Stimulated activated CD4-positive, alpha-beta T cell treated with anti-CD3 and anti-CD28 coated beads, Interleukin-1b, Interleukin-23, amount 100 ng/mL, for 24 hours (primary cell): ENCODE measurements around the gene PPP1R12C.
"Not testable (repeated sequence)": the region's sequence is repeated elsewhere in the genome, so short reads cannot be mapped to it uniquely, and the experiment has no call there.

Source experiments
- DNase-seq, 4 experiments: peaks; one replicate each; pipeline ENCODE4 v3.0.0-alpha.2; 2020; ENCODE audit warnings: low read depth in 4 of 4, low spot score in 1 of 4

The PPP1R12C gene

GRCh38 chr19:55076321-55076720 is 41.1 kb downstream of the PPP1R12C start:
- DNase-seq = no peak

- no peak for DNase-seq
Measured at GRCh38 chr19:55075371-55075998, 42.0 kb downstream of the PPP1R12C start, which contains the start of gene EPS8L1. TSS of gene EPS8L1 (plus strand) at chr19:55075869. CDS start at chr19:55076445, 576 bp downstream.

- DNase-seq = no peak
Measured at GRCh38 chr19:55071913-55072312, 45.5 kb downstream of the PPP1R12C start.

GRCh38 chr19:55071129-55071502 is 46.3 kb downstream of the PPP1R12C start:
- DNase-seq = no peak

- DNase-seq = no peak
Measured at GRCh38 chr19:55070466-55071128, 46.8 kb downstream of the PPP1R12C start.

- DNase-seq = no peak
Measured at GRCh38 chr19:55069865-55070197, 47.6 kb downstream of the PPP1R12C start.

GRCh38 chr19:55068950-55069864 is 48.2 kb downstream of the PPP1R12C start:
- DNase-seq = no peak

- no peak for DNase-seq
Measured at GRCh38 chr19:55067869-55068268, 49.6 kb downstream of the PPP1R12C start.

GRCh38 chr19:55066107-55066709 is 51.2 kb downstream of the PPP1R12C start:
- DNase-seq = no peak

GRCh38 chr19:55065516-55065915 is 51.9 kb downstream of the PPP1R12C start:
- not testable (repeated sequence) for DNase-seq

GRCh38 chr19:55063492-55063843 is 54.0 kb downstream of the PPP1R12C start:
- no peak for DNase-seq

GRCh38 chr19:55062735-55063491 is 54.5 kb downstream of the PPP1R12C start, which contains the start of gene RDH13:
TSS of gene RDH13 (minus strand) at chr19:55063148. CDS start at chr19:55063032, 116 bp downstream.
- DNase-seq = peak; percentile 98 to 100 (median 99)

GRCh38 chr19:55060287-55060686 is 57.1 kb downstream of the PPP1R12C start:
- DNase-seq = not testable (repeated sequence)

GRCh38 chr19:55058781-55059610 is 58.4 kb downstream of the PPP1R12C start:
- no peak for DNase-seq

GRCh38 chr19:55056827-55057226 is 60.6 kb downstream of the PPP1R12C start:
- DNase-seq = no peak

- no peak for DNase-seq
Measured at GRCh38 chr19:55053735-55054134, 63.7 kb downstream of the PPP1R12C start.

GRCh38 chr19:55050749-55051532 is 66.5 kb downstream of the PPP1R12C start:
- DNase-seq = no peak

- no peak for DNase-seq
Measured at GRCh38 chr19:55048446-55048845, 69.0 kb downstream of the PPP1R12C start.

- DNase-seq = no peak
Measured at GRCh38 chr19:55047951-55048350, 69.5 kb downstream of the PPP1R12C start.
